HG03469 (cell line): ENCODE data around the gene FAM3B.
"Not testable (repeated sequence)": the region's sequence is repeated elsewhere in the genome, so short reads cannot be mapped to it uniquely, and the experiment has no call there.

Experiments
- ATAC-seq: cut with Tn5 transposase; IDR thresholded peaks from one replicate; pipeline ENCODE4 v1.9.1; 2021; ENCODE audit warnings: mild to moderate bottlenecking, moderate library complexity, moderate number of reproducible peaks; ENCODE audit not compliant: unreplicated experiment

FAM3B gene, protein sequence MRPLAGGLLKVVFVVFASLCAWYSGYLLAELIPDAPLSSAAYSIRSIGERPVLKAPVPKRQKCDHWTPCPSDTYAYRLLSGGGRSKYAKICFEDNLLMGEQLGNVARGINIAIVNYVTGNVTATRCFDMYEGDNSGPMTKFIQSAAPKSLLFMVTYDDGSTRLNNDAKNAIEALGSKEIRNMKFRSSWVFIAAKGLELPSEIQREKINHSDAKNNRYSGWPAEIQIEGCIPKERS

GRCh38 chr21:41316200-41317062 is at the start of gene FAM3B:
FAM3B (plus strand) TSS chr21:41316801; CDS start chr21:41316880, 79 bp downstream.
- ATAC-seq, result no peak

GRCh38 chr21:41267346-41267745 is 49.3 kb upstream of the FAM3B start:
- no peak for ATAC-seq

DNA sequence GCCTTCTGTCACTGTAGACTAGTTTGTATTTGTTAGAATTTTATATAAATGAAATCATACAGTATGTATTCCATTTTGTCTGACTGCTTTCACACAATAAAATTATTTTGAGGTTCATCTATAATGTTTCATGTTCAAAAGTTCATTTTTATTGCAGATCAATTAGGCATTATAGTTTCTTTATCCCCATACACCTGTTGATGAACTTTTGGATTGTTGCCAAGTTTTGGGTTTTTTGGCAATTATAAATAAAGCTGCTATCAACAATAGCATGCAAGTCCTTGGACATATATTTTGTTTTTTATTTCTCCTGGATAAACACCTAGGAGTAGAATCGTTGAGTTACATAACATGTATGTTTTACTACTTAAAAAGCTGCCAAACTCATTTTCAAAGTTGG is 47.1 kb upstream of the FAM3B start:
- ATAC-seq, result no peak

DNA sequence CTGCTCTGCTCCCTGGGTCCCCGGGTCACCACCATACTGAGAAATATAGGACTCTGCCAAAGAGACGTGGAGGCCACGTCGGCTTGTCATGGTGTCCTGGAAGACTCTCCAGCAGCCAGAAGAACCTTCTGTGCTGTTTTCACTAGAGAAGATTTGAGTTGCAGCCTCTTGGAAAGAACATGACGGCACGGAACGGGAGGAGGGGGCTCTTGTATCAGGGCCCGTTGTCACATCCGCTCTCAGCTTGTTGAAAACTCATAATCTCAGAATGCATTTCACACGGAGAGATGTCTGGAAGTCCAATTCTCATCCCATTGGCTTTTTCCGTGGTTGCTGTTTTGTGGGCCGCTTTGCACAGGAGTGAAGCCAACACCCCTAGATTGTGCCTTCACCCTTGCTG is 39.4 kb upstream of the FAM3B start:
- no peak for ATAC-seq

DNA sequence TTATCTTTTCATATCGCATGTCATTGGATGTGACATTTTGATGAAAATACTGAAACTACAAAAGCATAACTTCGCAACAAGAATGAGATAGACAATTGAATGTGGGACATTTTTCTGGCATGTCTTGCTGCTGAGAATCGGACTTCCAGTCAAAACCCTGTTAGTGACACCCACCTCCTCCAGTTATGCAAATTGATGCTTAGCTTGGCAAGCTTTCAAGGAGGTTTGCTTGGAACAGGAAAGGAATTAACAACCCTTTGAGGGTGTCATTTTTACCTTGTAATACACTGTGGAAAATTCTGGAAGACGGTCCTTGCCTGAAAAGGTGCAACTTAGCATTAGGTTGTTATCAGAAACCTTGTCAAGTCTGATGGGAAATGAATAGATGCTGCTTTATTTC is 38.8 kb upstream of the FAM3B start:
- ATAC-seq, result no peak

GRCh38 chr21:41280115-41280919 is 36.3 kb upstream of the FAM3B start:
- ATAC-seq, result no peak

DNA sequence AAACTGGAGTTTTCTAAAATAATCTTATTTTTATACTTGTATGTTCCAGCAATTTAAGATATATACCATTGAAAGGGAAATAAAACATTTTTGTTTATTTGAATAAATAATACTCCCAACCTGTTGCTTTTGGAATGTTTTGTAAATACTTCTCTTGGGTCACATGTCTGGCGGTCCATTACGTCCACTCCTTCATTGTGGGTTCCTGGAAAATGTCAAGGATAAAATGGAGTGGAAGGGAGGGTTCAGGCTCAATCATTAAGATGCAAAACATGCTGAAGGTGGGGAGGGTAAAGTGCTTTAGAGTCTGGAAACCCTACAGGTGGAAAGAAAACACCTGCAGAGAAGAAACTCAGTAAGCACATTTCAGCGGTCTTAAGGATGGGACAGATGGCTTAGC is 34.2 kb upstream of the FAM3B start:
- no peak for ATAC-seq

- no peak for ATAC-seq
Observed at GRCh38 chr21:41283211-41283818, 33.3 kb upstream of the FAM3B start.

DNA sequence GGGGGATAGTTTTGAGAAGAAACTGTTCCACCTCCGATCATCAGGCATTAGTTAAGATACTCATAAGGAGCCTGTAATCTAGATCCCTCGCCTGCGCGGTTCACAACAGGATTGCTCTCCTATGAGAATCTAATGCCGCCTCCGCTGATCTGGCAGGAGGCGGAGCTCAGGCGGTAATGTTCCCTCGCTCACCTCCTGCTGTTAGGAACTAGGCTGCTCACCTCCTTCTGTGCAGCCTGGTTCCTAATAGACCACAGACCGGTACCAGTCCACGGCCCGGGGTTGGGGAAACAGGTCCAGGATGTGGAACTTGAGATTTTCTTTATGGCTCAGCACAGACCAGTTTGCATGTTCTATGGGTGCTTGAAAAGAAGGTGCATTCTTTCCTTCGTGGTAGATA is 27.2 kb upstream of the FAM3B start:
- no peak for ATAC-seq

DNA sequence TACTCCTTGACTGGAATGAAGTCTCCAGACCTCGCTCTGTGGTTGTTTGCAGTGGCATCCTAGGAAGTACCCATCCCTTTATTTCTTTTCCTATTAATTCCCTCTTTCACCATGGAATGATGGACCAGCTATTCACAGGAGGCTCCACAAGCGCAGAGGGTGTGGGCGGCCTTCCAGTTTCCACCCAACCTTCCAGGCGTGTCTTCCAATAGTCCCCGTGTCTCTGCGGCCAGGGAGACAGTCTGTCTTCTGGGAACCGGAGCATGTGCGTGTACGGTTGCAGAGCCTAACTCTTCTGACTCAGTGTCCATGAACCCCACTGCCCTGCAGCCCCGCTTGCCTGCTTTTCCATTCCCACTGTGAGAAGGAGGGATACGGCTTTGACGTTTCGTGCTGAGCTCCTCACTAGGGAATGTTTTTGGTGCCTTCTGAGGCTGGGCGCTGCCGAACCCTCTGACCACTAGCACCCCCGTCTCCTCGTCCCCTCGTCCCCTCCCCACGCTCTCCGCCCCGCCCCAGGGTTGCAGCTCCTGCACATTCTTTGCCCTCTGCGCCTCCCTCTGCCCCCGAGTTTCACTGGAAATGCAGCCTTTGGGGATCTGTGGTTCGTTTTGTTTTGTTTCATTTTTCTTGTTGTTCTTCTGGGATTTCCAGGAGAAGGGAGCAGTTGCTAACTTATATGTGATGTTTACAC is 26.3 kb upstream of the FAM3B start:
- ATAC-seq, result no peak

GRCh38 chr21:41294548-41295231 is 21.9 kb upstream of the FAM3B start:
- no peak for ATAC-seq

GRCh38 chr21:41295721-41296254 is 20.8 kb upstream of the FAM3B start:
- ATAC-seq, result no peak

DNA sequence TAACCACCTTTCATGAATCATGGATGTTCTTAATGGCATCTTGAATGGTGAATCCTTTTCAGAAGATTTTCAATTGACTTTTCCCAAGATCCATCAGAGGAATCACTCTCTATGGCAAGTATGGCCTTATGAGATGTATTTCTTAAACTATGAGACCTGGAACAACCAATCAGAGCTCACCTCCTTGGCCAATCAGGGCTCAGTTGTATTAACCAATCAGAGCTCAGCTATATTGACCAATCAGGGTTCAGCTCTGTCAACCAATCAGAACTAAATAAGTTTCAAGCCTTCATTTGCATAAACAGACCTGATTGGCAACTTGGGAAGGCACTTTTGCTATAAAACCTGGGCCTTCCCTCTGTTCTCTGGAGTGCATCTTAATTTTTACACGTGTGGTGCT is 13.6 kb upstream of the FAM3B start:
- no peak for ATAC-seq

GRCh38 chr21:41304068-41304720 is 12.4 kb upstream of the FAM3B start:
- ATAC-seq, result no peak

GRCh38 chr21:41307219-41307618 is 9.4 kb upstream of the FAM3B start:
- ATAC-seq, result no peak

GRCh38 chr21:41313285-41314164 is 3.1 kb upstream of the FAM3B start:
- ATAC-seq, result not testable (repeated sequence)

DNA sequence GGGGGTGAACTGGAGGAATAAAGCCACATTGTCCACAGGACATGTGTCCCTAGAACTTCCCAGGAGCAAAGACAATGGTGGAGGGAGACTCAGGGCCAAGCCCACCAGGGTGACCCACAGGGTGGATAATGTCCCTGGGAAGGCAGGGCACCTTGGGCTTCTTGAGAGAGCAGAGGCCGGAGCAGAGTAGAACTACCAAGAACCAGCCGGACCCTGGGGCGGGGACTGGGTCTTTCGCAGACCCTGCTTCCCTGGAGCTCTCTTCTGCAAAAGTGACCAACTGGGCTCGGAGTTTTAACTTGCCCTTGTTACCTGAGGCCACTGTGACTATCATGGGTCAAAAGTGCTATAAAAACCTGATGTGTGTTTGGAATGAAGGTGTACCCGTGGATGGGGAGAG is 875 bp upstream of the FAM3B start:
- ATAC-seq, result no peak

GRCh38 chr21:41317063-41317392 is 427 bp downstream of the FAM3B start:
- no peak for ATAC-seq
